Neuronal stem cell (in vitro differentiated cells): ENCODE results near the gene KIAA0753.
A peak's percentile ranks its signal among the peaks of the same experiment; 100 is the strongest.

Experiments
- DNase-seq: peaks from one replicate; pipeline ENCODE4 v3.0.0-alpha.2; 2013; ENCODE audit warnings: low spot score
- H2AFZ ChIP-seq: one replicate; pipeline ENCODE4 v1.6.1; 2013; ENCODE audit warnings: mild to moderate bottlenecking, low read length, inconsistent platforms
- H2AK5ac ChIP-seq: 2 replicates; pipeline ENCODE4 v1.6.1; 2013; ENCODE audit warnings: low read depth, mild to moderate bottlenecking, inconsistent platforms, low read length, moderate library complexity, mixed read lengths
- H2BK120ac ChIP-seq: 2 replicates; pipeline ENCODE4 v1.6.1; 2013; ENCODE audit warnings: low read depth, mild to moderate bottlenecking, inconsistent platforms, low read length, moderate library complexity, mixed read lengths
- H2BK12ac ChIP-seq: one replicate; pipeline ENCODE4 v1.6.1; 2013; ENCODE audit warnings: low read length, inconsistent platforms
- H2BK15ac ChIP-seq: 2 replicates; pipeline ENCODE4 v1.6.1; 2013; ENCODE audit warnings: mild to moderate bottlenecking, low read length, inconsistent platforms, mixed read lengths
- H2BK5ac ChIP-seq: one replicate; pipeline ENCODE4 v1.6.1; 2013; ENCODE audit warnings: inconsistent platforms, mild to moderate bottlenecking, low read length, moderate library complexity
- H3K14ac ChIP-seq: one replicate; pipeline ENCODE4 v1.6.1; 2013; ENCODE audit warnings: low read length, inconsistent platforms
- H3K18ac ChIP-seq: 2 replicates; pipeline ENCODE4 v1.6.1; 2013; ENCODE audit warnings: low read length, inconsistent platforms
- H3K23ac ChIP-seq: 2 replicates; pipeline ENCODE4 v1.6.1; 2013; ENCODE audit warnings: low read depth, mild to moderate bottlenecking, mixed read lengths, low read length, inconsistent platforms; ENCODE audit not compliant: poor library complexity
- H3K27ac ChIP-seq: replicated peaks from 3 replicates; pipeline ENCODE4 v1.5.1; 2013; ENCODE audit warnings: low read length, inconsistent platforms
- H3K27me3 ChIP-seq, 3 experiments: 2 replicates each; pipeline ENCODE4 v1.6.1; 2013; ENCODE audit warnings: low read length in 3 of 3, mild to moderate bottlenecking in 2 of 3, inconsistent platforms in 1 of 3, low read depth in 1 of 3, mixed read lengths in 1 of 3, moderate library complexity in 1 of 3; ENCODE audit not compliant: control insufficient read depth in 3 of 3, insufficient read depth in 3 of 3
- H3K36me3 ChIP-seq, 2 donors: replicated peaks in 1 of 2; 2 replicates each; pipeline ENCODE4 v1.6.1; 2013; ENCODE audit warnings: low read length in 2 of 2; ENCODE audit not compliant: control insufficient read depth in 2 of 2, insufficient read depth in 2 of 2
- H3K4ac ChIP-seq: 2 replicates; pipeline ENCODE4 v1.6.1; 2013; ENCODE audit warnings: inconsistent platforms, mild to moderate bottlenecking, low read length, moderate library complexity
- H3K4me1 ChIP-seq, 2 donors: 1 replicate in 1 of 2; 2 replicates in 1 of 2; pipeline ENCODE4 v1.6.1; 2013; ENCODE audit warnings: low read length in 2 of 2, low read depth in 1 of 2; ENCODE audit not compliant: control insufficient read depth in 2 of 2, insufficient read depth in 1 of 2
- H3K4me2 ChIP-seq: one replicate; pipeline ENCODE4 v1.6.1; 2013; ENCODE audit warnings: mild to moderate bottlenecking, low read length, inconsistent platforms; ENCODE audit not compliant: insufficient read depth, poor library complexity, severe bottlenecking
- H3K4me3 ChIP-seq, 2 donors: 2 replicates each; pipeline ENCODE4 v1.5.1; 2013; ENCODE audit warnings: low read length in 2 of 2, mild to moderate bottlenecking in 2 of 2, inconsistent platforms in 1 of 2, moderate library complexity in 1 of 2
- H3K79me1 ChIP-seq: one replicate; pipeline ENCODE4 v1.6.1; 2013; ENCODE audit warnings: low read depth, mild to moderate bottlenecking, inconsistent platforms, low read length, moderate library complexity
- H3K9ac ChIP-seq: one replicate; pipeline ENCODE4 v1.6.1; 2013; ENCODE audit warnings: mild to moderate bottlenecking, low read depth, low read length, inconsistent platforms; ENCODE audit not compliant: poor library complexity
- H3K9me3 ChIP-seq, 2 donors: replicated peaks in 1 of 2; 2 replicates each; pipeline versions ENCODE3 to v1.6.1; 2013; ENCODE audit warnings: low read length in 2 of 2, mild to moderate bottlenecking in 2 of 2, inconsistent platforms in 1 of 2, low read depth in 1 of 2, mixed read lengths in 1 of 2, moderate library complexity in 1 of 2; ENCODE audit not compliant: control insufficient read depth in 2 of 2, insufficient read depth in 1 of 2
- H4K8ac ChIP-seq: one replicate; pipeline ENCODE4 v1.6.1; 2013; ENCODE audit warnings: low read depth, mild to moderate bottlenecking, inconsistent platforms, low read length, moderate library complexity
- H4K91ac ChIP-seq: one replicate; pipeline ENCODE4 v1.6.1; 2013; ENCODE audit warnings: low read length, low read depth, mild to moderate bottlenecking, inconsistent platforms; ENCODE audit not compliant: poor library complexity
- WGBS, 2 donors: extraction: QIAGEN DNeasy Blood & Tissue Kit; methylation state at CpG; one replicate each; pipeline ENCODE4 v1.1.7; 2013; ENCODE audit warnings: missing lambda C conversion rate in 2 of 2, mixed read lengths in 1 of 2; ENCODE audit not compliant: insufficient read length in 2 of 2, insufficient replicate concordance in 1 of 2; ENCODE audit errors: extremely low coverage in 2 of 2; 5-methylcytosine and 5-hydroxymethylcytosine counted together

KIAA0753 gene

GRCh38 chr17:6534846-6535514, 105.5 kb downstream of the KIAA0753 start:
- H3K14ac ChIP-seq, result no peak overlapping the region
- WGBS, 2 donors, result no CpG with 5 or more reads among the region's 3 CpGs
- H3K4me3 ChIP-seq, result no peak overlapping the region
- H2BK15ac ChIP-seq, result no peak overlapping the region
- peak overlapping the region; percentile 17 for H2AK5ac ChIP-seq
- no peak for DNase-seq
- peaks cover 0 to 4% of the 10 kb centered on the region in 2 donors for H3K9me3 ChIP-seq
- no peaks in the 10 kb centered on the region for H3K27me3 ChIP-seq
- no peak overlapping the region for H2BK5ac ChIP-seq
- H2AFZ ChIP-seq, result no peak overlapping the region
- H3K27ac ChIP-seq, result no peak overlapping the region
- no peak overlapping the region for H3K18ac ChIP-seq
- no peak overlapping the region for H2BK12ac ChIP-seq
- no peak overlapping the region for H3K4me2 ChIP-seq
- H4K91ac ChIP-seq, result no peak overlapping the region
- H4K8ac ChIP-seq, result no peak overlapping the region
- H3K79me1 ChIP-seq, result no peaks in the 10 kb centered on the region
- peaks cover 0 to 8% of the 10 kb centered on the region in 2 donors for H3K4me1 ChIP-seq
- no peak overlapping the region for H3K4ac ChIP-seq
- H2BK120ac ChIP-seq, result no peak overlapping the region
- H3K23ac ChIP-seq, result no peak overlapping the region
- H3K36me3 ChIP-seq, result no peaks in the 10 kb centered on the region
- H3K9ac ChIP-seq, result no peak overlapping the region

DNA sequence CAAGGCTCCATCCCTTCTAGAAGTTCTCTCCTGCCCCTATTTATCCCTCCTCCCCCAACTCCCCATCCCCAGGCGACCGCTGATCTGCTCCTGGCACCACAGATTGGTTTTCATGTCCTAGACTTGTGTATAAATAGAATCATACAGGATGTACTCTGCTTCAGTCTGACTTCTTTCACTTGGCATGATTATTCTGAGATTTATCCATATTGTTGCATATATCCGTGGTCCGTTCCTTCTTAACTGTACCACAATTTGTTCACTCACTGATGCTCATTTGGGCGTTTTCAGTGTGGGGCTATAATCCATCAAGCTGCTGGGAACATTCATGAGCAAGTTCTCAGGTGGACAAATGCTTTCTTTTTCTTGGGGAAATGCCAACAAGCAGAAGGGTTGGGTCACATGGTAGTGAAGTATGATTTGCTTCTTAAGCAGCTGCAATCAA, 108.0 kb downstream of the KIAA0753 start:
- DNase-seq, result no peak
- no peak overlapping the region for H2BK5ac ChIP-seq
- H3K9me3 ChIP-seq, result no peaks in the 10 kb centered on the region
- H2AK5ac ChIP-seq, result no peak overlapping the region
- no peak overlapping the region for H3K4me2 ChIP-seq
- H2BK12ac ChIP-seq, result no peak overlapping the region
- no peak overlapping the region for H3K4ac ChIP-seq
- H3K18ac ChIP-seq, result no peak overlapping the region
- no peak overlapping the region for H3K23ac ChIP-seq
- no CpG with 5 or more reads among the region's 5 CpGs for WGBS, 2 donors
- H2BK15ac ChIP-seq, result no peak overlapping the region
- H3K79me1 ChIP-seq, result no peaks in the 10 kb centered on the region
- H2AFZ ChIP-seq, result no peak overlapping the region
- no peak overlapping the region for H3K27ac ChIP-seq
- no peak overlapping the region for H4K91ac ChIP-seq
- no peaks in the 10 kb centered on the region for H3K27me3 ChIP-seq
- H3K4me1 ChIP-seq, result peaks cover 0 to 7% of the 10 kb centered on the region in 2 donors
- no peak overlapping the region for H3K4me3 ChIP-seq
- H3K36me3 ChIP-seq, result no peaks in the 10 kb centered on the region
- no peak overlapping the region for H2BK120ac ChIP-seq
- no peak overlapping the region for H4K8ac ChIP-seq
- H3K14ac ChIP-seq, result no peak overlapping the region
- H3K9ac ChIP-seq, result no peak overlapping the region

- H3K9ac ChIP-seq, result no peak overlapping the region
- no peak overlapping the region for H4K91ac ChIP-seq
- no peak overlapping the region for H3K18ac ChIP-seq
- H2BK5ac ChIP-seq, result no peak overlapping the region
- no peak overlapping the region for H2BK120ac ChIP-seq
- no peak overlapping the region for H2BK12ac ChIP-seq
- no peak overlapping the region for H3K23ac ChIP-seq
- H3K4me1 ChIP-seq, result peaks cover 0 to 7% of the 10 kb centered on the region in 2 donors
- no peak overlapping the region for H4K8ac ChIP-seq
- no peak overlapping the region for H2BK15ac ChIP-seq
- H3K79me1 ChIP-seq, result no peaks in the 10 kb centered on the region
- H3K9me3 ChIP-seq, result no peaks in the 10 kb centered on the region
- H2AFZ ChIP-seq, result no peak overlapping the region
- H3K4ac ChIP-seq, result no peak overlapping the region
- no peak for DNase-seq
- H3K4me2 ChIP-seq, result no peak overlapping the region
- no CpG with 5 or more reads among the region's 7 CpGs for WGBS, 2 donors
- H3K27me3 ChIP-seq, result no peaks in the 10 kb centered on the region
- no peak overlapping the region for H2AK5ac ChIP-seq
- H3K4me3 ChIP-seq, result no peak overlapping the region
- no peak overlapping the region for H3K14ac ChIP-seq
- no peaks in the 10 kb centered on the region for H3K36me3 ChIP-seq
- H3K27ac ChIP-seq, result no peak overlapping the region
Observed at GRCh38 chr17:6531575-6531974, 108.9 kb downstream of the KIAA0753 start.

DNA sequence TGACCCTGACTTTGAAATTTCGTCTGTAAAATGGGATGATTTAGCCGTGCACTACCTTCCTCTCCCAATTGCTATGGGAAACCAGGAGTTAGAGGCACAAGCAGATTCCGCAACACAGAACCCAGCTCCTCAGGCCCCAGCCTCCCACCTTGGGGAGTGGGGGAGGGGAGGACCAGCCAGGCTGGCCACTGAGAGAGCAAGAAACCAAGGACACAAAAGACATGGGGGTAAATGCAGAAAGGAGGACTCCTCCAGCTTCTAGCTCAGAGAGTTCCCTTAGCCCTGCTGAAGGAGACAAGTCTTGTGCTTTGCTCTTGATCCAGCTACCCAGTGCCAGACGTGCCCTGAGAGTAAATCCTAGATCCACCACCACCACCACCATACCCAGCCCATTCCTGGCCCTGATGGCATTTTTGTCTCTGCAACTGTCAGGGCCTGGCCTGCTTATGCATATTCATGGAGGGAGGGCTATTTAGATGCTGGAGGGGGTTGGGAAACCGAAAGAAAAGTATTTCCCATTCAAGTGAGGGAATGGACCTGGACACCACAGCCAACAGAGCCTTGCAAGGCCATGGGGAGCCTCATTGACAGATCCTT, 110.1 kb downstream of the KIAA0753 start:
- H3K27ac ChIP-seq, result no peak overlapping the region

More for the DNA sequence above, 110.1 kb downstream of the KIAA0753 start:
- Histone ChIP-seq H3K14ac (no peak overlapping the region), H3K4me3 (peak overlapping the region in 1 of 2 donors; percentile 17), H3K23ac (peak overlapping the region; percentile 9), H2AFZ (no peak overlapping the region), H2BK15ac (no peak overlapping the region), H4K91ac (no peak overlapping the region), H3K4ac (no peak overlapping the region), H2BK12ac (no peak overlapping the region), H3K36me3 (no peaks in the 10 kb centered on the region), H4K8ac (no peak overlapping the region), H2BK5ac (no peak overlapping the region), H3K4me1 (peaks cover 0 to 7% of the 10 kb centered on the region in 2 donors), H3K9ac (no peak overlapping the region), H3K4me2 (no peak overlapping the region), H2AK5ac (no peak overlapping the region), H3K27me3 (no peaks in the 10 kb centered on the region), H2BK120ac (no peak overlapping the region), H3K18ac (peak overlapping the region; percentile 9), H3K79me1 (peaks cover 1% of the 10 kb centered on the region), H3K9me3 (no peaks in the 10 kb centered on the region)
- WGBS, 2 donors, result no CpG with 5 or more reads among the region's 5 CpGs
- DNase-seq, result no peak
